SKM-1 (cell line): ENCODE measurements around the gene PRSS36.
A peak's percentile ranks its signal among the peaks of the same experiment; 100 is the strongest.
"Not testable (repeated sequence)": the region's sequence is repeated elsewhere in the genome, so short reads cannot be mapped to it uniquely, and the experiment has no call there.

Experiments
- DNase-seq: peaks from one replicate; lab custom pipeline; 2025; ENCODE audit not compliant: unreplicated experiment; lab: John Stamatoyannopoulos, UW

PRSS36 gene

GRCh38 chr16:31142109-31143010 lies 7.5 kb downstream of the PRSS36 start:
- DNase-seq = peak; percentile 100

GRCh38 chr16:31141489-31142108 lies 8.3 kb downstream of the PRSS36 start:
- no peak for DNase-seq

DNA sequence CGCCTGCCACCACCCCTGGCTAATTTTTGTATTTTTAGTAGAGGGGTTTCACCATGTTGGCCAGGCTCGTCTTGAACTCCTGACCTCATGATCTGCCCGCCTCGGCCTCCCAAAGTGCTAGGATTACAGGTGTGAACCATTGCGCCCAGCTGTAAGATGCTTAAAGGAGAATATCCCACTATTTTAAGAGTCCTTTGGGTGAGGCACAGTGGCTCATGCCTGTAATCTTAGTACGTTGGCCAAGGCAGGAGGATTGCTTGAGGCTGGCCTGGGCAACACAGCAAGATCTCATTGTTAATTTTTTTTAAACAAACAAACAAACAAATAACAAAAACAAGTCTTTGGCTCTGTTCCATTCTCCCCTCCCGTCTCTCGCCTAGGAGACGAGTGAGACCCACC lies 8.8 kb downstream of the PRSS36 start:
- not testable (repeated sequence) for DNase-seq

GRCh38 chr16:31138621-31139578 lies 11.0 kb downstream of the PRSS36 start:
- no peak for DNase-seq

DNA sequence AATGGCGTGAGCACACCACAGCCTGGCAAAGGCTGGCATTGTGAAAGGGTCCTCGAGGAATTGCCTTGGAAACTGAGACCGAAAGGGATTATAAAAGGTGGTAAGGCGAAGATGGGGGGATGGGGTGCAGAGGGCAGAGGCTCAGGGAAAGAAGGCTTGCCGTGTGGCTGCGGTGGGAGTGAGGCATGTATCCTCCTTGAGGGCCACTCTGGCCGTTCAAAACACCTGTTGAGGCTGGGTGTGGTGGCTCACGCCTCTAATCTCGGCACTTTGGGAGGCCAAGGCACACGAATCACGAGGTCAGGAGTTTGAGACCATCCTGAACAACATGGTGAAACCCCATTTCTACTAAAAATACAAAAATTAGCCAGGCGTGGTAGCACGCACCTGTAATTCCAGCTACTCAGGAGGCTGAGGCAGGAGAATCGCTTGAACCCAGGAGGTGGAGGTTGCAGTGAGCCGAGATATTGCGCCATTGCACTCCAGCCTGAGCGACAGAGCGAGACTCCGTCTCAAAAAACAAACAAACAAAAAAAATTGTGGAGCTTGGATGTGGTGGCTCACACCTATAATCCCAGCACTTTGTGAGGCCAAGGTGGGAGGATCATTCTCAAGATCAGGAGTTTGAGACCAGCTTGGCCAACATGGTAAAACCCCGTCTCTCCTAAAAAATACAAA lies 12.9 kb downstream of the PRSS36 start:
- not testable (repeated sequence) for DNase-seq

- DNase-seq = no peak
Measured at GRCh38 chr16:31136287-31136662, 13.6 kb downstream of the PRSS36 start.

DNA sequence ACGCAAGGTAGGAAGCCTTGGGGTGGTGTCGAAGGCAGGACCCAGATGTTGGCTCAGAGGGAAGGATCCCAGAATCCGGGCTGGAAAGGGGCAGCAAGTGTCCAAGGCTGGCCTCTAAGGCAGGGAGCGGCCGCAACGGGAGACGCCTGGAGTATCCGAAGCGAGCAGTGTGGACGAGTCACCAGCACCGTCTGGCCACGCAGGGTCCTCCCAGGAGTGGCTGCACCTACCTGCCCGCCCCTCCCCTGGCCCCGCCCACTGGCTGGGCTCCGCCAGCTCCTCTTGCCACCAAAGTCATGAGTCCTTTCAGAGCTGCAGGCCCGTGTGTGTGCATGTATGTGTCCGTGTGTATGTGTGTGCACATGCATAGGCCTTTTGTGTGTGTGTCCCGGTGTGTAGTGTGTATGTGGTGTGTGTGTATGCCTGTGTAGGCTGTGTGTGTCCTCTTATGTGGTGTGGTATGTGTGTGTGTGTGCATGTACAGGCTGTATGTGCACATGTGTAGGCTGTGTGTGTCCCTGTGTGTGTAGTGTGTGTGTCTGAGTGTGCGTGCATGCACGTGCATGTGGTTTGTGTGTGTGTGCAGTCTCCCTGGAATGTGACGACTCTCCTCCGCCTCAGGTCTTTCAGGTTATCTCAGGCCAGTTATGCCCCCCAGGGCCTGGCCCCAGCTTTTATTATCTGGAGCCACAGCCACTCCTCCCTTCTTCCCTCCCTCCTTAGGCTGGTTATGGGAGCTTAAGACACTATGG lies 14.2 kb downstream of the PRSS36 start, which contains the start of gene PRSS8:
Gene PRSS8, minus strand, starts transcription at position 193 of the 752 bp plus-strand sequence. CDS start 229 bp downstream, outside the sequence.
- DNase-seq = no peak

DNA sequence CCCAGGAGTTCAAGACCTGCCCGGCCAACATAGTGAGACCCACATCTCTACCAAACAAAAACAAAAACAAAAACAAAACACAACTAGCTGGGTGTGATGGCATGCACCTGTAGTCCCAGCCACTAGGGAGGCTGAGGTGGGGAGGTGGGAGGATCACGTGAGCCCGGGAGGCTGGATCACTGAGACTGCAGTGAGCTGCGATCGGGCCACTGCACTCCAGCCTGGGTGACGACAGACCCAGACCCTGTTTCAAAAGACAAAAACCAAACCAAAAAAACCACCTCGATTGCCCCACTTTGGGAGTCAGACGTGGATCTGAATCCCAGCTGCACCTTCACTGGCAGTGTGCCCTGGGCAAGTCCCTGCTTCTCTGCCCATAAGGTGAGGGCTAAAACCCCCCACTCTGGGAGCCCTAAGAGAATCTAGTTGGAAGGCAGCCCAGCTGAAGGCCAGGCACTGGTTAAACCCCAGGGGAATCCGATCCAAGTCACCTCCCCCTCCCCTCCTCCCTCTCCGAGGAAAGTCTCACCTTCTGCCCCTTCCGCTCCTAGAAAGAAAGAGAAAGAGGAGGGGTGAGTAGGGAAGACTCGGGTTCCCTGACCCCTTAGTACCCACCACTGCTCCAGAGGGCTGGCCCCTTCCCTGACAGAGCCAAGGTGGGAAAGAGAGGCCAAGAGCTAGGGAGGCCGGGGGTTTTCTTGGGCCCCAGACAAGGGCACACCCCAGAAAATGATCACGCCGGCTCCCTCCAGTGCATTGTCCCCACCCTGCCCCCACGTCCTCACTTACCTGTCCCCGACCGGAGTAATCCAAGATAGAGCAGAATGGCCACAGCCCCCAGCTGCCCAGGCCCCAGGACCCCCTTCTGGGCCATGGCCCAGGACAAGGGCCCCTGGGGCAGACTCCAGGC lies 15.0 kb downstream of the PRSS36 start:
- peak; percentile 66 for DNase-seq

GRCh38 chr16:31134091-31134571 lies 15.7 kb downstream of the PRSS36 start:
- DNase-seq = no peak

DNA sequence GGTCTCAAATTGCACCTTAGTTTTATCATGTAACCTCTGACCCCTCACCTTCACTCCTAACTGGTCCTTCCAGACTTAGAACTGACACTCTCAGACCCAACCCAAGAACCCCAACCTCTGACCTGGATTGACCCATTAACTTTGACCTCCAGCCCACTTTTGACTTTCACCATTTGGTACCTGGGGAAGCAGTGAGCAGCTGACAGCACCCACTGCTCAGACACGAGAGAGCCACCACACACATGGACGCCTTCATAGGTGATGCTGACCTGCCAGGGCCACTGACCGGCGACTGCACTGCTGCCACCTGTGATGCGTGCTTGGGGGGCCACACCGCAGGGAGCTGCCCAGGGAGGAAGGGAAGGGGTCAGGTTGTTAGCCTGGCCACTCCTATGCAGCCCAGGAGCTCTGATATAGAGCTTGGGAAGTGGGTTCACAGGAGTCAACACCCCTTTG lies 16.8 kb downstream of the PRSS36 start:
- DNase-seq = no peak

GRCh38 chr16:31132303-31132979 lies 17.4 kb downstream of the PRSS36 start:
- DNase-seq = no peak

- DNase-seq = no peak
Measured at GRCh38 chr16:31131841-31132271, 18.0 kb downstream of the PRSS36 start.

DNA sequence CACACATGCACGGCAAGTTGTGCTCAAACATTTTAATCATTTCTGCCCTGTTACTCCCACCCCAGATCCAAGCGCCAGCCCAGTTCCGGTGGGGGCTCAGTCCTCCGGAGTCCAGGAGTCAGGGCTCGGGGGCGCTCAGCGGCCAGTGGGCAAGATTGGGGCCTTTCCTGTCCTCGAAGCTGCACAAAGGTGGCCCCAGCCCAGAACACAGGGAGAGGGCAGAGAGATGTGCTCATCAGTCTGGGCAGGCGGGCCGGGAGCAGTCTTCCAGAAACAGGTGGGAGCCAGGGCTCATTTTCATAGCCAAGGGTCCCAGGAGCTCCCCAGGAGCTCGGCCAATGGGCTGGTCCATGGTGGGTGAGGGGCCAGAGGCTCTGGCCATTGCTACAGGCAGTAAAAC lies 18.4 kb downstream of the PRSS36 start:
- no peak for DNase-seq

GRCh38 chr16:31130899-31131298 lies 19.0 kb downstream of the PRSS36 start:
- DNase-seq = no peak

DNA sequence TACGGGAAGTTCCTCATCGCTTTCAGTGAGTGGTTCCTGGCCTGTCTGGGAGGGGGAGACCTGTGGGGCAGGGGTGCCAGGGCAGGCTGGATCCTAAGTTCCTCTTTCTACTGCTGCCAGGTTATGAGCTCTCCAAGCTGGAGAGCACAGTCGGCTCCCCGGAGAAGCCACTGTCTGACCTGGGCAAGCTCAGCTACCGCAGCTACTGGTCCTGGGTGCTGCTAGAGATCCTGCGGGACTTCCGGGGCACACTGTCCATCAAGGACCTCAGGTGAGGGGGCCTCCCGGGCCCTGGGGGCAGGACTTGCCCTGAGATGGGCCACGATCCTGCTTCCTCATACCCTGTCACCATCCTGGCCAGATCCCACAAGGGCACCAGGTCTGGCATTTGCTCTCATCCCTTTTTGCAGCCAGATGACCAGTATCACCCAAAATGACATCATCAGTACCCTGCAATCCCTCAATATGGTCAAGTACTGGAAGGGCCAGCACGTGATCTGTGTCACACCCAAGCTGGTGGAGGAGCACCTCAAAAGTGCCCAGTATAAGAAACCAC lies 19.5 kb downstream of the PRSS36 start:
- peak; percentile 49 for DNase-seq

DNA sequence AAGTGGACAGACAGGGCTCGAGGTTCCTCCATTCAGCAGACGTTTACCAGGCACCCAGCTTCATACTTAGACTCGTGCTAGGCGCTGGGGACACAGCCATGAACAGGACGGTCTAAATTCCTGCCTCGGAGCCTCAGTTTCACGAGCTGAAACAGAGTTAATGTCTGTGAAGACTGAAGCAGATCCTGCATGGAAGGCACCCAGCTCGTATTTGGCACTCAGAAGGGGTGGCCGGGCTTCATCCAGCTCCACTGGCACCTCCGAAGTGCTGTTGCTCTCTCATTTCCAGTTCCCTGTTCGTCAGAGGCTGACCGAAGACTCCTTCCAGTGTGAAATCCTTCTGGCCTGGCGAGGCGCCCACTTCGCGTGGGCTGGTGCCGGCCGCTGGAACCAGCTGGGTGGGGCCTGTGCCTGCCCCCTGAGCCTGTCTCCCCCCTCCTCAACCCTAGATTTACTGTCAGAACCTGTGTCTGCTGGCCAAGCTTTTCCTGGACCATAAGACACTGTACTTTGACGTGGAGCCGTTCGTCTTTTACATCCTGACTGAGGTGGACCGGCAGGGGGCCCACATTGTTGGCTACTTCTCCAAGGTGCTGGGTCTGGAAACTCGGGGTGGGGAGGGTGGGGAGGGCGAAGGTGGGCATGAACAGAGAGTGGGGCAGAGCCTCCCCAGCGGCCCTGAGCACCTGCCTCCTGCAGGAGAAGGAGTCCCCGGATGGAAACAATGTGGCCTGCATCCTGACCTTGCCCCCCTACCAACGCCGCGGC lies 20.1 kb downstream of the PRSS36 start:
- DNase-seq = no peak
